Esophagus squamous epithelium (tissue), 5 donors: ENCODE results near the gene MAGI1. TPM values are rescaled to one million over a fixed set of nuclear protein-coding genes. Genes with fewer than 3 reads are reported as not detected.

Experiments used
- DNase-seq: peaks from one replicate; lab custom pipeline; 2025; lab: John Stamatoyannopoulos, UW
- H3K27ac ChIP-seq, 4 donors: fragments of 200-600 bp; sonication (generic); one replicate each; pipeline ENCODE4 v1.5.1; 2016 to 2019; ENCODE audit warnings: mild to moderate bottlenecking in 1 of 4
- H3K27me3 ChIP-seq, 4 donors: fragments of 200-600 bp; sonication (generic); 1 replicate in 3 of 4; 2 replicates in 1 of 4; pipeline versions ENCODE4 v1.5.1 to v1.6.0; 2017 to 2021; ENCODE audit warnings: antibody characterized with exemption in 1 of 4
- H3K36me3 ChIP-seq, 3 donors: fragments of 200-600 bp; sonication (generic); one replicate each; pipeline ENCODE4 v1.5.1; 2016 to 2019
- H3K4me1 ChIP-seq, 3 donors: fragments of 200-600 bp; sonication (generic); one replicate each; pipeline ENCODE4 v1.5.1; 2017 to 2019
- H3K4me3 ChIP-seq, 4 donors: fragments of 200-600 bp; sonication (generic); 1 replicate in 3 of 4; 2 replicates in 1 of 4; pipeline ENCODE4 v1.5.1; 2016 to 2019; ENCODE audit warnings: mild to moderate bottlenecking in 2 of 4, moderate library complexity in 1 of 4
- H3K9me3 ChIP-seq, 3 donors: fragments of 200-600 bp; sonication (generic); one replicate each; pipeline ENCODE4 v1.5.1; 2016 to 2019
- CTCF ChIP-seq, 6 experiments: fragments of 450-650 bp in 4 of 6; fragments of 200-600 bp in 2 of 6; sonication (generic) in 2 of 6; IDR thresholded peaks; one replicate each; pipeline ENCODE4 v1.5.1; 2016 to 2019; ENCODE audit warnings: antibody characterized with exemption in 6 of 6, mild to moderate bottlenecking in 4 of 6, moderate library complexity in 4 of 6
- POLR2A ChIP-seq, 4 donors: fragments of 450-650 bp; IDR thresholded peaks; one replicate each; pipeline ENCODE4 v1.6.1; 2017; ENCODE audit warnings: antibody characterized with exemption in 4 of 4, mild to moderate bottlenecking in 4 of 4, moderate library complexity in 3 of 4
- WGBS, 2 donors: methylation state at CpG; one replicate each; pipeline ENCODE4 v1.1.5; 2018; 5-methylcytosine and 5-hydroxymethylcytosine counted together
- intact Hi-C: fragments of 100-400 bp; cut with DNase I; formaldehyde crosslinking; loops from one replicate; pipeline ENCODE4 v1.15.0; 2022
- total RNA-seq, 4 donors: library from RNA; depleted of rRNA; stranded (reverse); fragments of >200 nt; gene quantifications; one replicate each; pipeline ENCODE4 v1.1.0, GENCODE V29; 2016
- donor health status: DM: yes; HTN: yes; CAD: no.

MAGI1 gene
- total RNA-seq, 4 donors from 2014 or later, result 12.0 to 28.2 (median 21.1) TPM

GRCh38 chr3:65733459-65733858, 305.3 kb downstream of the MAGI1 start:
- TF ChIP-seq POLR2A (IDR thresholded peaks at IDR 0.05), result no peak
- no peak for TF ChIP-seq CTCF (IDR thresholded peaks at IDR 0.05)
- H3K9me3 ChIP-seq, result no peaks in the 10 kb centered on the region
- no peaks in the 10 kb centered on the region for H3K27me3 ChIP-seq
- intact Hi-C loops, result no loop called here
- H3K4me1 ChIP-seq, result peaks cover 0 to 28% (median 0%) of the 10 kb centered on the region in 3 donors
- H3K27ac ChIP-seq, result no peak overlapping the region
- H3K36me3 ChIP-seq, result no peaks in the 10 kb centered on the region
- DNase-seq, result no peak
- no peak overlapping the region for H3K4me3 ChIP-seq
- 79 to 83% methylated on average over 1 of the region's 1 CpG for WGBS, 2 donors

GRCh38 chr3:65732051-65732935, 306.4 kb downstream of the MAGI1 start:
- DNase-seq, result no peak
- no peak overlapping the region for H3K27ac ChIP-seq
- no peak overlapping the region for H3K4me3 ChIP-seq
- intact Hi-C loops, result no loop called here
- H3K27me3 ChIP-seq, result no peaks in the 10 kb centered on the region
- peaks cover 0 to 30% (median 0%) of the 10 kb centered on the region in 3 donors for H3K4me1 ChIP-seq
- 29 to 35% methylated on average over 6 of the region's 6 CpGs for WGBS, 2 donors
- no peaks in the 10 kb centered on the region for H3K36me3 ChIP-seq
- H3K9me3 ChIP-seq, result no peaks in the 10 kb centered on the region
- TF ChIP-seq POLR2A (IDR thresholded peaks at IDR 0.05), result no peak
- TF ChIP-seq CTCF (IDR thresholded peaks at IDR 0.05), result peak; percentile 38 to 74 (median 66)

GRCh38 chr3:65730449-65730848, 308.3 kb downstream of the MAGI1 start:
- intact Hi-C loops, result no loop called here
- 86 to 93% methylated on average over 7 of the region's 7 CpGs for WGBS, 2 donors
- H3K36me3 ChIP-seq, result no peaks in the 10 kb centered on the region
- no peak for DNase-seq
- no peaks in the 10 kb centered on the region for H3K9me3 ChIP-seq
- H3K27ac ChIP-seq, result no peak overlapping the region
- H3K4me1 ChIP-seq, result peaks cover 0 to 30% (median 0%) of the 10 kb centered on the region in 3 donors
- H3K27me3 ChIP-seq, result no peaks in the 10 kb centered on the region
- H3K4me3 ChIP-seq, result no peak overlapping the region
- TF ChIP-seq CTCF (IDR thresholded peaks at IDR 0.05) (no peak), POLR2A (IDR thresholded peaks at IDR 0.05) (no peak)

DNA sequence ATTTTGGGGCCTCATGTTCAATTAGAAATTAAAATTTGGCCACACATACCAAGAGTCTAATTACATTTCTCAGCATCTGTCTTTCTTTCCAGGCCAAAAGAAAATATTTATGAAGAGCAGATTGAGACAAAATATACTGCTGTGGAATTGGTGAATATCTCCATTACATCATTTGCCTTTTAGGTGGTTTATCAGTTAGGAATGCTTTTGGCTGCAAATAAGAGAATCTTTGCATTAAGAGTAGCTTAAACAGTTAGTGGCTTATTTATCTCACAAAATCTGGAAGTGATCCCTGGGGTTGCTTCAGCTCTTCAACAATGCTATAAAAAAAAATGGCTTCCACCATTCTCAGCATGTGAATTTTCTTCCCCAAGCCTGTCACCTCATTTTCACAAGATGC, 308.7 kb downstream of the MAGI1 start:
- Histone ChIP-seq H3K9me3 (no peaks in the 10 kb centered on the region), H3K4me3 (no peak overlapping the region), H3K36me3 (no peaks in the 10 kb centered on the region), H3K27ac (no peak overlapping the region), H3K27me3 (no peaks in the 10 kb centered on the region), H3K4me1 (peaks cover 0 to 30% (median 0%) of the 10 kb centered on the region in 3 donors)
- DNase-seq, result no peak
- TF ChIP-seq POLR2A (IDR thresholded peaks at IDR 0.05), result no peak
- TF ChIP-seq CTCF (IDR thresholded peaks at IDR 0.05), result no peak
- intact Hi-C loops, result loop anchor here (10.0 kb wide), 1 partner anchor 295 kb away; no protein-coding TSS in a partner anchor

- 38 to 47% methylated on average over 2 of the region's 2 CpGs for WGBS, 2 donors
- no peak for DNase-seq
- H3K27ac ChIP-seq, result no peak overlapping the region
These were observed 309.2 kb downstream of the MAGI1 start for GRCh38 chr3:65729555-65729954.

More at GRCh38 chr3:65729555-65729954, 309.2 kb downstream of the MAGI1 start:
- Histone ChIP-seq H3K9me3 (no peaks in the 10 kb centered on the region), H3K27me3 (no peaks in the 10 kb centered on the region), H3K4me3 (no peak overlapping the region), H3K4me1 (peaks cover 0 to 30% (median 0%) of the 10 kb centered on the region in 3 donors), H3K36me3 (no peaks in the 10 kb centered on the region)
- TF ChIP-seq CTCF (IDR thresholded peaks at IDR 0.05) (no peak), POLR2A (IDR thresholded peaks at IDR 0.05) (no peak)
- intact Hi-C loops, result loop anchor here (10.0 kb wide), 1 partner anchor 295 kb away; no protein-coding TSS in a partner anchor
